ENCODE results near the gene SLC12A1.

DNA sequence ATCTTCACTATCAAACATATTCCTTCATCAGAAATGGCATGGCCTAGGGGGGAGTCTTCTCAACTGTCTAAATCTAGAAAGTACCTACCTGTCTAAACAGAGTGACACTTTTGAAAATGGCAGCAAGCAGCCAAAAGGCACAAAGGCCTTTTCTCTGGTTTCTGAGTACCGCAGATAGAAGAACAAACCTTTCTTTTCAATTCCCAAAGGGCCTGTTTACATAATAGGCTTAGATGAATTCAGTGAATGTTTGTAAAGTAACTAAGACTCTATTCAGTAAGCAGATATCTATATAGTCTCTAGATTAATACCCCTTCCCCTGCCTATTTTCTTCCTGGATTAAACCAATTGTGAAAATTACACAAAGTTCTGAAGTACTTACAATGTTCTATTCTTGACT lies 35.1 kb upstream of the SLC12A1 start:
- TF ChIP-seq, protein P1, sequence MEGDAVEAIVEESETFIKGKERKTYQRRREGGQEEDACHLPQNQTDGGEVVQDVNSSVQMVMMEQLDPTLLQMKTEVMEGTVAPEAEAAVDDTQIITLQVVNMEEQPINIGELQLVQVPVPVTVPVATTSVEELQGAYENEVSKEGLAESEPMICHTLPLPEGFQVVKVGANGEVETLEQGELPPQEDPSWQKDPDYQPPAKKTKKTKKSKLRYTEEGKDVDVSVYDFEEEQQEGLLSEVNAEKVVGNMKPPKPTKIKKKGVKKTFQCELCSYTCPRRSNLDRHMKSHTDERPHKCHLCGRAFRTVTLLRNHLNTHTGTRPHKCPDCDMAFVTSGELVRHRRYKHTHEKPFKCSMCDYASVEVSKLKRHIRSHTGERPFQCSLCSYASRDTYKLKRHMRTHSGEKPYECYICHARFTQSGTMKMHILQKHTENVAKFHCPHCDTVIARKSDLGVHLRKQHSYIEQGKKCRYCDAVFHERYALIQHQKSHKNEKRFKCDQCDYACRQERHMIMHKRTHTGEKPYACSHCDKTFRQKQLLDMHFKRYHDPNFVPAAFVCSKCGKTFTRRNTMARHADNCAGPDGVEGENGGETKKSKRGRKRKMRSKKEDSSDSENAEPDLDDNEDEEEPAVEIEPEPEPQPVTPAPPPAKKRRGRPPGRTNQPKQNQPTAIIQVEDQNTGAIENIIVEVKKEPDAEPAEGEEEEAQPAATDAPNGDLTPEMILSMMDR (IDR thresholded peaks at IDR 0.05): no peak
- no peak for TF ChIP-seq POLR2A (IDR thresholded peaks at IDR 0.05)
